HG03025 (cell line): Measurements from ENCODE around the gene AOPEP.

Source experiments
- ATAC-seq: cut with Tn5 transposase; IDR thresholded peaks from one replicate; pipeline ENCODE4 v1.9.1; 2021; ENCODE audit warnings: mild to moderate bottlenecking, moderate library complexity; ENCODE audit not compliant: unreplicated experiment, low FRiP score

The AOPEP gene

DNA sequence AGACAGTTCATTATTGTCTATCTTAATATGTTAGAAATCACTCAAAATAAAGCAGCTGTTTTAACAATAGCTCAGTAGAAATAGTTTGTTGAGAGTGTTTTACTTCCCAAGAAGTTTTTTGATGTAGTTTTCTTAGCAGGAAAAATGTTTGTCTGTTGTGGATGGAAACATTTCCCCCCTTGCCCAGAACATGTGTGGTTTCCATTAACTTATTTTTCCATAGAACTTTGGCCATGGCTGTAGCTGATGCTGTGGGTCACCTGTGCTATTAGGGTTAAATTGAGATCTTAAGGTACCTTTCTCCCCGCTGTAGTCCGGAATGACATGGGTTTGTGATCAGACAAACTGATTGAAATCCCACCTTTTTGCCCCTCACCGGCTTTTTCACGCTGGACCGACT is 296.2 kb downstream of the AOPEP start:
- ATAC-seq = no peak

DNA sequence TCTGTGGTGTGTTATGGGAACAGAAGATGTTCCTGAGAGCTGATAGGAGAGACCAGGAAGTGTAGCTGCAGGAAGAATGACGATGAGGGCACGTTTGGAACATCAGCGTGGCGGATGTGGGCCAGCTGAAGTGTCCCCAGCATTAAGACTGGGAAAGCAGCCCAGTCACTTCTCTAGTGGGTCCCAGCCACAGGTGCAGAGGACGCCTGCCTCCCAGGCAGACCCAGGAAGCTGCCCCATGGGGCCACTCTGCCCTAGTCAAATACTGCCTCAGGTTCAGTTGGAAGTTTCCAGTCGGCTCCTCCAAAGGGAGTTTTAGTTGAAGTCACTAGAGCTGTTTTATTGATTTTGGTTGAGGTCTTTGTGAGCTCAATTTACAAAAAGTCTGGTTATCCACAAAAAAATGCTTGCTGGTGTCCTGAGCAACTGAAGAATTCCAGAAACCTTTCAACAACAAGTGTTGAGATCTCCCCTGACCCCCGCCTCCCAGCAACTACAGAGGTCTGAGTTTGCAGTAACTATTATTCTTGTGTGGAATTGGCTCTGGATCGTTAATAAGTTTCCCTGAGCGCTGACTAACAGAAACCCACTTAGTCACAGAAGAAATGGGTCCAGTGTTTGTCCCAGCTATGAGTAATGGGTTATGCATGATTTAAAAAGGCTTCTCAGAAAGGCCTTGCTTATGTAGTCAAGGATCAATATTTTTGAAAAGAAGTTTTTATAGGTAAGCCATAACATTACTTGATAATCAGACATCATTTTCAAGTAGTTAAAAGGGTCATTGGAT is 296.9 kb downstream of the AOPEP start:
- ATAC-seq = no peak

DNA sequence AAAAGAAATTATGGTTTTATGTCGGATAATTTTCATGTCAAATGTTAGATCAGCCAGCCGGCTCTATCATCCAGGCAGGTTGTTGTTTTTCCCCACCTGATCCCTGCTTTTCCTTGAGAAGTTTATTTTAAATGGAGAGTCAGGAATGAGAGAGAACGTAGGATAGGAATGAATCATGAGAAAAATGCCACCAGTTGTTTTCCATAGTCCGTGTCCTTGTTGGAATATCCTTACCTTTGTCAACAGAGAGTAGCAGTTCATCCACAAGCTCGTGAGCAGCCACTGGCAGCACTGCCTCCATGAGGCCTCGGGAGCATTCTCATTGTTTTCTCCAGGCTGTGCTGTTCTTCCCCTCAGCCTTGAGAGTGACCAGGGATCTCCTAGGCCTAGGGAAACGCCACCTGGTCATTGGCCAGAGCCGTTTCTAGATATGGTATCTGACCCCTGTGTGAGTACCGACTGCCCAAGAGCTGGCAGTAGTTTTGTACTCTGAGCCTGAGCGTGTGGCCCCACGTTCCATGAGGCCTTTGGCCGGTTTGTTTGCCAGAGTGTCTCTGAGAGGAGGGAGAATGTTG is 297.7 kb downstream of the AOPEP start:
- ATAC-seq = no peak

DNA sequence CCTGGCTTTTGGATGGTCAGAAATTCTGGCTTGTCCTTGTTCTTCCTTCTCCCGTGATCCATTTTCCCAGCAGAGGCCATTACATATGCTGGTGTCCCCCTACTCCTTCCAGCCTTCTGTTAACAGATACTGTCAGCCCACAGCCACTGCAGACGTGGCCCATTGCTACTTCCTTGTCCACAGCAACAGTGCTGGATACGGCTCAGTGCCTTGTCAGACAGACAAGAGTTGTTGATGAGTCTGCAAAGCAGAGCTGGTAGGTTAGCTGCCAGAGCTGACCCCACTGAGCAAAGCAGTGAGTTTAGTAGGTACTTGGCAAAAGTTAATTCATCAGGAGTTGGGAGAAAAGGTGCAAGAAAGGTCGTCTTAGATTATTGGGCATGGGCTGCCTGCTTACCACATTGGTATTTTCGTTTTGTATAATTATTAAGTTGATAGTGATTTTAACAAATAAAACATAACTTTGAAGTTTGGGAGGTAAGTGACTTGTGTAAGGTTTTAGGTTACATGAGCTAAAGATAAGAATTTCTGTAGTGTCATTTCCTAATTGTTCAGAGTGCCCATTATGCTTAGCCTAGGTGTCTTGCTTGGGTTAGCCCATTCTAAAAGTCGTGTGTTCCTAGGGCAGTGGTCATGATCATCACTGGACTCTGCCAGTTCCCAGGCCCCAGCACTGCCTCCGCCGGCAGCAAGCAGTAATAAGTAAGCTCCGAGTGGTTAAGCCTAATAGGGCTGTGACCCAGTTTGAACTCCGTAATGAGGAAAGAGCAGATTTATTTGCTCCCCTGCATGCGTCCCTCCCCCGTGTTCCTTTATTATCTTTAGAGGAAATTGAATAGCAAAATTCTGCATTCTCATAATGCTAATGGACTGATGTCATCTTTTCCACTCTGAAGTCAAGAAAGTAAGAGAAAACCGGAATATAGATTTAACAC is 299.0 kb downstream of the AOPEP start:
- no peak for ATAC-seq

GRCh38 chr9:95026148-95026524 is 299.6 kb downstream of the AOPEP start:
- ATAC-seq = no peak

GRCh38 chr9:95027914-95028852 is 301.7 kb downstream of the AOPEP start:
- no peak for ATAC-seq

DNA sequence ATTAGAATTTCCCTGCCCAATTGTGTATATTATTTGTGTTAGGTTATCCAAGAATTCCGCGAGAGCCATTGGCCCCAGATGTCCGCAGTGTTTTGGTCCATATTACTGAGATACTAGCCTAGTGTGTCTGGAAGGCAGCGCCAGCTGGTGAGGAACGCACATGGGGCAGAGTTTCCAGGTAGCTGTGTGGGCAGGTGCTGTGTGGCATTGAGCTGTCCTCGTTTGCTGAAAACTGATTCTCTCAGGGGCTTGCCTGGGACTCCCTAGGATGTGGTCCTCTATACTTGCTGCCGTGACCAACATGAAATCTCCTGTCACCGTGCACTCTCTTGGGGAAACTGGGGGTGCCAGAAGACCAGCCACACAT is 302.3 kb downstream of the AOPEP start:
- no peak for ATAC-seq

DNA sequence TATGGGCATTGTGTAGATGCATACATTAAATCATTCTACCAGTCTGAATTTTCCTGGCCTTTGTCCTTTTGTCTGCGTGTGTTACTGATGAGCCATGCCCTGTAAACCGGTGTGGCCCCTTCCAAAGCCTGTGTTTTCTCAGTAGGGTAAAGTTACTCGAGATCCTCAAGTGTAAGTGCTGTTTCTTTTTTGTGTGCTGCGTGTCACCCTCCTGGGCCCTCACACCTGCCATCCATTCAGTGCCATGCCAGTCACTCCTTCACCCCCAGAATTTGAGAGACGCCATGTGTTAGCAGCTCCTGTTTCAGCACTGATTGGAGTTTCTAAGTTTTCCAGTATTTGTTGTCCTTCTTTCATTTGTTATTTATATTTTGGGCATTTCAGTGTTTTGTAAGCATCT is 302.8 kb downstream of the AOPEP start:
- no peak for ATAC-seq

GRCh38 chr9:95029720-95030119 is 303.2 kb downstream of the AOPEP start:
- ATAC-seq = no peak

DNA sequence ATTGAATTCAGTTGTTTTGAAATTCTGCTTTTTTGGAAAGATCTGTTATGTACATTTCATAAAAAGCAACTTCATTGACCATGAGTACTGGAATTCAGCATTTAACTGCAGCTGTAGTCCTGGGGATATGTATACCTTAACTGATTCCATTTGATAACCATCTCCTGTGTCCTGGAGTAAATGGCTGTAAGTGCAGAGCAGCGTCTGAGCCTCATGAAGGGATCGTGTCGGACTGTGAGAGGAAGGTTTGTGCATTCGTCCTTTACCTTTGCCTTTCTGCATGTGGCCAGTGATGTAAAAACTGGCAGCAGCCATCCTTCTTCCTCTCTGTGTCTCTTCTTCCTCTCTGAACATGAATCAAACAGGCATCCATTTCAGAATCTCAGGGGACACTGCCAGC is 303.8 kb downstream of the AOPEP start:
- ATAC-seq = no peak

DNA sequence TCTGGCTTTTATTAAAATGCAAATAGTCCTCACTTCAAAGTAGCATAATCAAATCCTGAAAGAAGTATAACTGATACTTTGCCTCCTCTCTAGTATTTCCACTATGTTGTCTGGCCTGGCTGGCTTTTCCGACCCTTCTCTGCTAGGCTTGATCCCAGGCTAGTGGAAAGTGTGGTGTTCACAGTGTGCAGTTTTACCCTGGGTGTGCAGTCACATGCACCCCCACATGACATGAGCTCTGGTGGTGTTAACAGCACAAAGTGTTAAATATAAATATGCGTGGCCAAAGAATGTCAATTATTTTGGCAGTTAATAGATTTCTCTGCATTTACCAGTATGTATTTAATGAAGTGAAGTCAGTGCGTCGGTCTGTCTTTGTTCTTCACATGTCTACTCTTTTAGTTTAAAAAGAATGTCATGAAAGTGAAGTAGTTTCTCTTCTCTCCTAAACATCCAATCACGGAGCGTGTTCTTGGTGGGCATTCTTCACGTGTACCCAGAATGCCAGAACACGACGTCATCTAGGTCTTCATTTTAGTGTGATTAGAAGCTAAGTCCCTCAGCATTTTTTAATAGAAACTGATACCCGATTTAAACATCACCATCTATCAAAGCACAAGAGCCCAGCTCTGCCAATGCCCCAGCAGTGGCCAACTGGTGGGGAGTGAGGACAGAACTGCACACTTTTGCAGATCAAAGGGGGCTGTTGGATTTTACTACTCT is 304.6 kb downstream of the AOPEP start:
- ATAC-seq = no peak

- ATAC-seq = no peak
Observed at GRCh38 chr9:95031711-95032461, 305.4 kb downstream of the AOPEP start.

- ATAC-seq = no peak
Observed at GRCh38 chr9:95032580-95033341, 306.3 kb downstream of the AOPEP start.

GRCh38 chr9:95035846-95036245 is 309.3 kb downstream of the AOPEP start:
- no peak for ATAC-seq

- no peak for ATAC-seq
Observed at GRCh38 chr9:95036676-95037075, 310.2 kb downstream of the AOPEP start.

DNA sequence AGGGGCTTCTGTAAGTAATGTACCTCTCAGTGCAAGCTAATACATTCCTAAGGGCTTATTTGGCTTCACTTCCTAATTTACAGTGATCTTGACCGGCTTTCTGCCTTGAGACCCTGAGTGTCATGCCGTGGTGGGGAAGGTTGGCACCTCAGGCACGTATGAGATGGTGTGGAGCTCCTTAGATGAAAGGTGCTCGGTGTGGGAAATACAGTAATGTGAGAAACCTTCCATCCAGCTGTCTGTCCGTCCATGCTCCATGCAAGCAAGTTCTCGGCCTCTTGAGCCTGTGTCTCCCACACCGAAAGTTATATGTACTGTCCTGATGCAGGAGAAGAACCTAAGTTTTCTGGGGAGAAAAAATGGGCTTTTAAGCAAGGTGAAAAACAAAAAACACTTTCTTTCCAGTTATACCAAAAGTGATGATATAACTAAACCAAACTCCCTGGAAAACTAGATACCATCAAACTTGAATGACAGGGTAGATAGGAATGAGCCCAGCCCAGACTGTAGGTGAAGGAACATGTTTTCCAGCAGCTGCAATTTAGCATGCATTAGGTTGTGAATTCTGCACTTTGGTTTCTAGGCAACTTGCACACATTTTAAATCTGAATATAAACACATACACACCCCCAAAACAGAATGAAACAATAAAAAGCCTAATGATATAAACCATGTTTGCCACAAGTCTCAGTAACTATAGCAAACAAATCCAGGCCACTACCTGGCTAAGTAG is 311.5 kb downstream of the AOPEP start:
- no peak for ATAC-seq

GRCh38 chr9:95038666-95039065 is 312.2 kb downstream of the AOPEP start:
- ATAC-seq = no peak

- no peak for ATAC-seq
Observed at GRCh38 chr9:95040106-95040505, 313.6 kb downstream of the AOPEP start.
